KMS-11 (cell line): ENCODE measurements around the gene WDR88.

Source experiments
- H2AFZ ChIP-seq: fragments of 200-600 bp; sonication (generic); 2 replicates; pipeline ENCODE4 v1.6.1; 2016; ENCODE audit warnings: antibody characterized with exemption, mixed run types, low read depth
- H3K27ac ChIP-seq: fragments of 200-600 bp; sonication (generic); 2 replicates; pipeline ENCODE4 v1.6.1; 2016; ENCODE audit warnings: mild to moderate bottlenecking, mixed run types
- H3K27me3 ChIP-seq: fragments of 200-600 bp; sonication (generic); 2 replicates; pipeline ENCODE4 v1.6.1; 2017; ENCODE audit warnings: mild to moderate bottlenecking, low read depth, mixed run types, moderate library complexity; ENCODE audit not compliant: insufficient read depth
- H3K36me3 ChIP-seq: fragments of 200-600 bp; sonication (generic); 2 replicates; pipeline ENCODE4 v1.6.1; 2017; ENCODE audit warnings: mild to moderate bottlenecking, mixed run types; ENCODE audit not compliant: insufficient read depth
- H3K4me1 ChIP-seq: fragments of 200-600 bp; sonication (generic); 2 replicates; pipeline ENCODE4 v1.6.1; 2016; ENCODE audit warnings: mild to moderate bottlenecking, low read depth, mixed run types; ENCODE audit not compliant: poor library complexity, severe bottlenecking
- H3K4me2 ChIP-seq: fragments of 200-600 bp; sonication (generic); 2 replicates; pipeline ENCODE4 v1.7.0; 2016; ENCODE audit warnings: mild to moderate bottlenecking, mixed run types
- H3K4me3 ChIP-seq: fragments of 200-600 bp; sonication (generic); IDR thresholded peaks from 2 replicates; pipeline ENCODE4 v1.6.1; 2017; ENCODE audit warnings: low read depth, low read length, mixed read lengths; ENCODE audit not compliant: insufficient read depth
- H3K79me2 ChIP-seq: fragments of 200-600 bp; sonication (generic); 2 replicates; pipeline ENCODE4 v1.6.1; 2016; ENCODE audit warnings: low read depth, mixed run types; ENCODE audit not compliant: insufficient read depth
- H3K9ac ChIP-seq: fragments of 200-600 bp; sonication (generic); 2 replicates; pipeline ENCODE4 v1.6.1; 2016; ENCODE audit warnings: mild to moderate bottlenecking, mixed run types
- H4K20me1 ChIP-seq: fragments of 200-600 bp; sonication (generic); 2 replicates; pipeline ENCODE4 v1.6.1; 2016; ENCODE audit warnings: mild to moderate bottlenecking, mixed run types; ENCODE audit not compliant: insufficient read depth
- CTCF ChIP-seq: fragments of 200-600 bp; sonication (generic); conservative IDR thresholded peaks from 2 replicates; pipeline ENCODE4 v1.6.1; 2017; ENCODE audit warnings: low read depth, mild to moderate bottlenecking, antibody characterized with exemption, low read length, moderate library complexity, mixed read lengths

Gene WDR88

GRCh38 chr19:33215438-33216197 is 83.7 kb downstream of the WDR88 start:
- H4K20me1 ChIP-seq: no peaks in the 10 kb centered on the region
- H3K4me2 ChIP-seq: no peak overlapping the region
- no peak for TF ChIP-seq CTCF
- H3K9ac ChIP-seq: no peak overlapping the region
- H3K4me3 ChIP-seq: no peak overlapping the region
- H3K79me2 ChIP-seq: no peaks in the 10 kb centered on the region
- no peak overlapping the region for H3K27ac ChIP-seq
- H3K4me1 ChIP-seq: no peaks in the 10 kb centered on the region
- peaks cover 34% of the 10 kb centered on the region for H3K27me3 ChIP-seq
- H3K36me3 ChIP-seq: no peaks in the 10 kb centered on the region
- no peak overlapping the region for H2AFZ ChIP-seq

- no peak overlapping the region for H3K27ac ChIP-seq
- H3K79me2 ChIP-seq: no peaks in the 10 kb centered on the region
- no peak overlapping the region for H3K9ac ChIP-seq
- H3K4me3 ChIP-seq: no peak overlapping the region
- no peak overlapping the region for H3K4me2 ChIP-seq
- no peak overlapping the region for H2AFZ ChIP-seq
- H4K20me1 ChIP-seq: no peaks in the 10 kb centered on the region
- no peaks in the 10 kb centered on the region for H3K36me3 ChIP-seq
- H3K27me3 ChIP-seq: peaks cover 38% of the 10 kb centered on the region
- H3K4me1 ChIP-seq: no peaks in the 10 kb centered on the region
- no peak for TF ChIP-seq CTCF
Measured at GRCh38 chr19:33216198-33216830, 84.4 kb downstream of the WDR88 start.

GRCh38 chr19:33217881-33218280 is 86.0 kb downstream of the WDR88 start:
- Histone ChIP-seq H3K27me3 (peaks cover 42% of the 10 kb centered on the region), H2AFZ (no peak overlapping the region), H3K27ac (no peak overlapping the region), H3K4me1 (no peaks in the 10 kb centered on the region), H3K9ac (no peak overlapping the region), H4K20me1 (no peaks in the 10 kb centered on the region), H3K79me2 (no peaks in the 10 kb centered on the region), H3K4me2 (no peak overlapping the region), H3K36me3 (no peaks in the 10 kb centered on the region), H3K4me3 (no peak overlapping the region)
- TF ChIP-seq CTCF: no peak

GRCh38 chr19:33219261-33219815 is 87.4 kb downstream of the WDR88 start:
- no peak overlapping the region for H3K4me2 ChIP-seq
- no peaks in the 10 kb centered on the region for H4K20me1 ChIP-seq
- no peak overlapping the region for H3K4me3 ChIP-seq
- no peak overlapping the region for H3K9ac ChIP-seq
- no peaks in the 10 kb centered on the region for H3K79me2 ChIP-seq
- H2AFZ ChIP-seq: no peak overlapping the region
- H3K4me1 ChIP-seq: no peaks in the 10 kb centered on the region
- H3K27me3 ChIP-seq: peaks cover 33% of the 10 kb centered on the region
- H3K36me3 ChIP-seq: no peaks in the 10 kb centered on the region
- peak; percentile 30; the same call in 1 of the 2 replicates for TF ChIP-seq CTCF
- no peak overlapping the region for H3K27ac ChIP-seq
